K562 (cell line): ENCODE measurements around the gene HOXD9. TPM values are rescaled to one million over a fixed set of nuclear protein-coding genes. Genes with fewer than 3 reads are reported as not detected.

Experiments used
- ATF1 ChIP-seq, 2 experiments: fragments of 450-650 bp in 1 of 2; IDR thresholded peaks; 2 replicates each; pipeline ENCODE4 v1.6.1; 2016; ENCODE audit warnings: missing compliant biosample characterization in 1 of 2, missing genetic modification characterization in 1 of 2
- CHCHD3 ChIP-seq: fragments of 250-450 bp; sonication (Bioruptor Pico); IDR thresholded peaks from 2 replicates; pipeline ENCODE4 v2.1.2; 2022; ENCODE audit warnings: mild to moderate bottlenecking
- CTCF ChIP-seq, 3 experiments: IDR thresholded peaks in 2 of 3; conservative IDR thresholded peaks in 1 of 3; 2 replicates each; pipeline ENCODE4 v1.5.1; 2011 to 2012; ENCODE audit warnings: low read length in 3 of 3, mild to moderate bottlenecking in 3 of 3, control low read depth in 2 of 3, improper control_type of control experiment in 1 of 3, inconsistent platforms in 1 of 3, low read depth in 1 of 3, mixed read lengths in 1 of 3, moderate library complexity in 1 of 3; ENCODE audit not compliant: insufficient read depth in 2 of 3
- CTCFL ChIP-seq: IDR thresholded peaks from 2 replicates; pipeline ENCODE4 v1.6.1; 2011; ENCODE audit warnings: borderline replicate concordance, low read depth, mild to moderate bottlenecking, moderate library complexity, low read length; ENCODE audit not compliant: insufficient read depth, poor library complexity, severe bottlenecking
- CXXC5 ChIP-seq: fragments of 250-450 bp; sonication (Bioruptor Pico); IDR thresholded peaks from 2 replicates; pipeline ENCODE4 v1.8.0; 2022; ENCODE audit warnings: inconsistent platforms, mild to moderate bottlenecking, moderate library complexity
- DLX4 ChIP-seq: fragments of 250-450 bp; sonication (Bioruptor Pico); IDR thresholded peaks from 2 replicates; pipeline ENCODE4 v1.6.1; 2021; ENCODE audit warnings: mild to moderate bottlenecking
- ELF2 ChIP-seq: fragments of 250-450 bp; sonication (Bioruptor Pico); IDR thresholded peaks from 2 replicates; pipeline ENCODE4 v1.5.0; 2021; ENCODE audit warnings: mild to moderate bottlenecking
- GABPB2 ChIP-seq: fragments of 250-450 bp; sonication (Bioruptor Pico); conservative IDR thresholded peaks from 2 replicates; pipeline ENCODE4 v1.5.1; 2021; ENCODE audit warnings: mild to moderate bottlenecking
- HOXB6 ChIP-seq: fragments of 250-450 bp; sonication (Bioruptor Pico); IDR thresholded peaks from 2 replicates; pipeline ENCODE4 v1.5.1; 2022; ENCODE audit warnings: mild to moderate bottlenecking, borderline replicate concordance
- KDM2B ChIP-seq: fragments of 250-450 bp; sonication (Bioruptor Pico); IDR thresholded peaks from 2 replicates; pipeline ENCODE4 v1.8.0; 2021; ENCODE audit warnings: mild to moderate bottlenecking, moderate library complexity
- MCM3 ChIP-seq: fragments of 450-650 bp; IDR thresholded peaks from 2 replicates; pipeline ENCODE4 v1.6.1; 2016
- MED1 ChIP-seq: sonication (generic); formaldehyde crosslinking; IDR thresholded peaks from 2 replicates; pipeline ENCODE4 v1.8.1; 2023; ENCODE audit warnings: missing genetic modification reagents, borderline replicate concordance
- MYC ChIP-seq, 2 experiments: fragments of 250-450 bp in 1 of 2; sonication (Bioruptor Pico) in 1 of 2; IDR thresholded peaks; 2 replicates each; pipeline versions ENCODE4 v1.5.1 to v1.6.1; 2012 to 2021; ENCODE audit warnings: low read depth in 2 of 2, borderline replicate concordance in 1 of 2, improper control_type of control experiment in 1 of 2, low read length in 1 of 2, mild to moderate bottlenecking in 1 of 2, moderate library complexity in 1 of 2
- SFPQ ChIP-seq: fragments of 200-400 bp; formaldehyde crosslinking; IDR thresholded peaks from 2 replicates; pipeline ENCODE4 v1.6.1; 2017; ENCODE audit warnings: mild to moderate bottlenecking, low read depth, low read length, moderate library complexity
- UBTF ChIP-seq, 2 experiments: IDR thresholded peaks; 2 replicates each; pipeline ENCODE4 v1.6.1; 2012; ENCODE audit warnings: improper control_type of control experiment in 2 of 2, low read depth in 2 of 2, low read length in 2 of 2, borderline replicate concordance in 1 of 2
- ZBTB7A ChIP-seq: IDR thresholded peaks from 2 replicates; pipeline ENCODE4 v1.6.1; 2011; ENCODE audit warnings: low read depth, mild to moderate bottlenecking, low read length, moderate library complexity, borderline replicate concordance; ENCODE audit not compliant: control insufficient read depth
- ZNF347 ChIP-seq: fragments of 450-650 bp; formaldehyde crosslinking; IDR thresholded peaks from 2 replicates; pipeline ENCODE4 v1.4.0; 2020; ENCODE audit warnings: low read depth, mild to moderate bottlenecking, moderate library complexity
- polyA plus RNA-seq, 8 experiments: library from polyadenylated mRNA; depleted of rRNA in 4 of 8; stranded (reverse) in 5 of 8; unstranded in 3 of 8; fragments of >200 nt; fragmentation: Nextera tagmentation in 2 of 8; fragmentation: Illumina TruSeq in 1 of 8; extraction: Ambion mirVana in 2 of 8; extraction: Trizol in 1 of 8; gene quantifications; 2 replicates each; pipeline versions ENCODE4 v1.2.1 to v1.2.3, GENCODE V29; 2011 to 2014; ENCODE audit warnings: inconsistent platforms in 1 of 8, missing spikeins in 1 of 8
- total RNA-seq, 7 experiments: library from RNA; depleted of rRNA in 6 of 7; stranded (reverse); fragments of >200 nt in 6 of 7; fragmentation: Illumina TruSeq in 2 of 7; extraction: Trizol in 2 of 7; gene quantifications; 2 replicates each; pipeline versions ENCODE4 v1.2.1 to v1.2.3, GENCODE V29; 2011 to 2021; ENCODE audit warnings: low replicate concordance in 1 of 7

HOXD9 gene
- total and polyA plus RNA-seq, 9 of the 15 experiments (the other 6 are each of a cell fraction or from before 2014, with no cell fraction given): not detected

GRCh38 chr2:176079831-176080539 lies 42.5 kb upstream of the HOXD9 start (continued):
- TF ChIP-seq MYC (IDR thresholded peaks at IDR 0.05; ENCODE audit: low read depth, low read length): no peak
- no peak for TF ChIP-seq MYC (CRISPR knock-in tag; IDR thresholded peaks at IDR 0.05; ENCODE audit: borderline replicate concordance, low read depth)
- TF ChIP-seq CTCFL: peak; percentile 94
- TF ChIP-seq ZNF347 (CRISPR knock-in tag): no peak
- no peak for TF ChIP-seq MED1
- TF ChIP-seq DLX4 (CRISPR knock-in tag): no peak
- no peak for TF ChIP-seq ATF1 (CRISPR knock-in tag; IDR thresholded peaks at IDR 0.05)
- no peak for TF ChIP-seq ATF1 (tag; IDR thresholded peaks at IDR 0.05)
- no peak for TF ChIP-seq SFPQ
- TF ChIP-seq UBTF (IDR thresholded peaks at IDR 0.05; ENCODE audit: borderline replicate concordance in 1 of 2, low read depth in 2 of 2, low read length in 2 of 2): peak; percentile 61 to 84; a peak in 3 of 4 replicates
- TF ChIP-seq CTCF (IDR thresholded peaks at IDR 0.05 in 2 of 3, conservative IDR thresholded peaks at IDR 0.05 in 1 of 3; ENCODE audit: insufficient read depth in 2 of 3, low read depth in 1 of 3, low read length in 3 of 3): peak; percentile 97 to 99 (median 98)
- TF ChIP-seq CXXC5: no peak; the same call in none of the 2 replicates
- no peak for TF ChIP-seq CHCHD3 (CRISPR knock-in tag)
- TF ChIP-seq ZBTB7A: peak; percentile 99
- no peak for TF ChIP-seq ELF2 (CRISPR knock-in tag)
- no peak for TF ChIP-seq GABPB2 (CRISPR knock-in tag)
- TF ChIP-seq MCM3: no peak
- 0 out of 2 replicates have a peak, but pooled peaks have one; percentile 40 for TF ChIP-seq KDM2B (CRISPR knock-in tag)
- TF ChIP-seq HOXB6 (CRISPR knock-in tag): no peak
